Gastroesophageal sphincter (tissue), 3 donors: ENCODE measurements around the gene PRR22.

ENCODE experiments used
- POLR2AphosphoS5 ChIP-seq: sonication (generic); formaldehyde crosslinking; IDR thresholded peaks from one replicate; pipeline ENCODE4 v1.6.1; 2017; ENCODE audit warnings: antibody characterized with exemption
- TF ChIP-seq, protein P1 (sequence below), 4 experiments: fragments of 200-600 bp in 2 of 4; fragments of 450-650 bp in 2 of 4; sonication (generic) in 1 of 4; IDR thresholded peaks; one replicate each; pipeline ENCODE4 v1.5.1; 2017 to 2019; ENCODE audit warnings: antibody characterized with exemption in 4 of 4, mild to moderate bottlenecking in 2 of 4, moderate library complexity in 2 of 4

DNA sequence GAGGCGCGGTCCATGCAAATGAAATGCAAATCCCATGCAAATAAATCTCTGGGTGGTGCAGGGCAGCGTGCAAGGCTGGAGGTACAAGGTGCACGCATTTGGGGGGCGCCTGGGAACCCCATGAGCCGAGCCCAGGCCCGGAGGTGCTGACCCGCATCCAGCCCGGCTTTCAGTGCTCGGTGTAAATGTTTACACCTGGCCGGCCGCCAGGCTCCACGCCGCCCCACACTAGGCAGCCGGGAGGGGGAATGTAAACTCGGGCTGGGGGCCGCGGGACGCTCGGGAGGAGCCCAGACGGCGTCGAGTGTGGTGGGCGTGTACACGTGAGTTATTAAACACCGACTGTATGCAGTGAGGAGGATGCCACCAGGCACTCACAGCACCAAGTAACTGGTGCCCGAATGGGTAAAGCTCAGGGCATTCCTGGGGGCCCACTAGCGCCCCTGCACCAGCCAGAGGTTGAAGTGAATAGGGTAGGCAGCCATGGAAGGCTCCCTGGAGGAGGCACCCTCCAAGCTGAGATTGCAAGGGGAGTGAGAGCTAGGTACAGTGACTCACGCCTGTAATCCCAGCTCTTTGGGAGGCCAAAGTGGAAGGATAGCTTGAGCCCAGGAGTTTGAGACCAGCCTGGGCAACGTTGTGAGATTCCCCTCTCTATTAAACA is 37.8 kb upstream of the PRR22 start:
- no peak for TF ChIP-seq POLR2AphosphoS5
- TF ChIP-seq, protein P1, sequence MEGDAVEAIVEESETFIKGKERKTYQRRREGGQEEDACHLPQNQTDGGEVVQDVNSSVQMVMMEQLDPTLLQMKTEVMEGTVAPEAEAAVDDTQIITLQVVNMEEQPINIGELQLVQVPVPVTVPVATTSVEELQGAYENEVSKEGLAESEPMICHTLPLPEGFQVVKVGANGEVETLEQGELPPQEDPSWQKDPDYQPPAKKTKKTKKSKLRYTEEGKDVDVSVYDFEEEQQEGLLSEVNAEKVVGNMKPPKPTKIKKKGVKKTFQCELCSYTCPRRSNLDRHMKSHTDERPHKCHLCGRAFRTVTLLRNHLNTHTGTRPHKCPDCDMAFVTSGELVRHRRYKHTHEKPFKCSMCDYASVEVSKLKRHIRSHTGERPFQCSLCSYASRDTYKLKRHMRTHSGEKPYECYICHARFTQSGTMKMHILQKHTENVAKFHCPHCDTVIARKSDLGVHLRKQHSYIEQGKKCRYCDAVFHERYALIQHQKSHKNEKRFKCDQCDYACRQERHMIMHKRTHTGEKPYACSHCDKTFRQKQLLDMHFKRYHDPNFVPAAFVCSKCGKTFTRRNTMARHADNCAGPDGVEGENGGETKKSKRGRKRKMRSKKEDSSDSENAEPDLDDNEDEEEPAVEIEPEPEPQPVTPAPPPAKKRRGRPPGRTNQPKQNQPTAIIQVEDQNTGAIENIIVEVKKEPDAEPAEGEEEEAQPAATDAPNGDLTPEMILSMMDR (IDR thresholded peaks at IDR 0.05), result no peak
